BE2C (cell line): ENCODE data around the gene DYNC1H1.
A peak's percentile ranks its signal among the peaks of the same experiment; 100 is the strongest.
"Not testable (repeated sequence)": the region's sequence is repeated elsewhere in the genome, so short reads cannot be mapped to it uniquely, and the experiment has no call there.

ENCODE experiments used
- DNase-seq: peaks from one replicate; pipeline ENCODE4 v3.0.0-alpha.2; 2020
- H3K27me3 ChIP-seq: fragments of 250-450 bp; sonication (Bioruptor Pico); 2 replicates; pipeline ENCODE4 v1.5.1; 2020; ENCODE audit warnings: mild to moderate bottlenecking
- H3K36me3 ChIP-seq: fragments of 250-450 bp; sonication (Bioruptor Pico); 2 replicates; pipeline ENCODE4 v1.5.1; 2020; ENCODE audit warnings: mild to moderate bottlenecking
- H3K4me1 ChIP-seq: fragments of 250-450 bp; sonication (Bioruptor Pico); 2 replicates; pipeline ENCODE4 v1.5.1; 2020
- H3K4me3 ChIP-seq: 2 replicates; pipeline ENCODE4 v1.5.1; 2011; ENCODE audit warnings: low read depth, low read length
- H3K9me3 ChIP-seq: fragments of 250-450 bp; sonication (Bioruptor Pico); 2 replicates; pipeline ENCODE4 v1.5.1; 2020
- CTCF ChIP-seq: IDR thresholded peaks from 2 replicates; pipeline ENCODE4 v1.5.1; 2012; ENCODE audit warnings: mild to moderate bottlenecking, low read depth, low read length

DYNC1H1 gene

GRCh38 chr14:102058961-102059360 lies 94.6 kb downstream of the DYNC1H1 start:
- H3K27me3 ChIP-seq = no peaks in the 10 kb centered on the region
- H3K4me1 ChIP-seq = no peaks in the 10 kb centered on the region
- DNase-seq = no peak
- TF ChIP-seq CTCF = no peak
- H3K36me3 ChIP-seq = peaks cover 8% of the 10 kb centered on the region
- no peak overlapping the region for H3K4me3 ChIP-seq
- H3K9me3 ChIP-seq = no peaks in the 10 kb centered on the region

- H3K36me3 ChIP-seq = no peaks in the 10 kb centered on the region
- no peaks in the 10 kb centered on the region for H3K9me3 ChIP-seq
- peak; percentile 68 for TF ChIP-seq CTCF
- no peaks in the 10 kb centered on the region for H3K27me3 ChIP-seq
- H3K4me3 ChIP-seq = no peak overlapping the region
- H3K4me1 ChIP-seq = no peaks in the 10 kb centered on the region
- DNase-seq = peak; percentile 93
Measured at GRCh38 chr14:102063109-102063807, 98.9 kb downstream of the DYNC1H1 start.

GRCh38 chr14:102063808-102064429 lies 99.5 kb downstream of the DYNC1H1 start:
- no peak for TF ChIP-seq CTCF
- Histone ChIP-seq H3K9me3 (no peaks in the 10 kb centered on the region), H3K4me3 (no peak overlapping the region), H3K27me3 (no peaks in the 10 kb centered on the region), H3K4me1 (no peaks in the 10 kb centered on the region), H3K36me3 (no peaks in the 10 kb centered on the region)
- no peak for DNase-seq

- H3K9me3 ChIP-seq, H3K4me1 ChIP-seq, H3K27me3 ChIP-seq, H3K4me3 ChIP-seq, DNase-seq, H3K36me3 ChIP-seq: not testable (repeated sequence)
Measured at GRCh38 chr14:102064590-102064989, 100.2 kb downstream of the DYNC1H1 start.

GRCh38 chr14:102066041-102066451 lies 101.7 kb downstream of the DYNC1H1 start:
- Histone ChIP-seq H3K36me3 (no peaks in the 10 kb centered on the region), H3K9me3 (no peaks in the 10 kb centered on the region), H3K4me3 (no peak overlapping the region), H3K4me1 (no peaks in the 10 kb centered on the region), H3K27me3 (no peaks in the 10 kb centered on the region)
- TF ChIP-seq CTCF = no peak
- DNase-seq = no peak

- DNase-seq = no peak
- no peaks in the 10 kb centered on the region for H3K4me1 ChIP-seq
- H3K27me3 ChIP-seq = no peaks in the 10 kb centered on the region
- no peaks in the 10 kb centered on the region; the same call in 1 of the 2 replicates for H3K9me3 ChIP-seq
- no peaks in the 10 kb centered on the region for H3K36me3 ChIP-seq
- TF ChIP-seq CTCF = no peak
- H3K4me3 ChIP-seq = no peak overlapping the region
Measured at GRCh38 chr14:102071283-102071998, 107.1 kb downstream of the DYNC1H1 start.
